Thoracic aorta (tissue), 2 donors: Measurements from ENCODE around the gene CD84. TPM values are rescaled to one million over a fixed set of nuclear protein-coding genes. Genes with fewer than 3 reads are reported as not detected.
"Not testable (repeated sequence)": the region's sequence is repeated elsewhere in the genome, so short reads cannot be mapped to it uniquely, and the experiment has no call there.

ENCODE experiments used
- ATAC-seq: fragments of 150-250 bp; one replicate; pipeline ENCODE4 v1.8.0; 2017; ENCODE audit warnings: low read depth; ENCODE audit not compliant: insufficient number of reproducible peaks, low FRiP score
- DNase-seq: peaks from one replicate; pipeline ENCODE4 v3.0.0-alpha.2; 2020; ENCODE audit warnings: low spot score
- H3K27ac ChIP-seq, 2 donors: fragments of 200-600 bp; sonication (generic); 1 replicate in 1 of 2; 2 replicates in 1 of 2; pipeline ENCODE4 v1.5.1; 2016; ENCODE audit warnings: mild to moderate bottlenecking in 2 of 2, moderate library complexity in 2 of 2
- H3K27me3 ChIP-seq: fragments of 200-600 bp; sonication (generic); replicated peaks from 2 replicates; pipeline ENCODE4 v1.6.0; 2016; ENCODE audit warnings: mild to moderate bottlenecking; ENCODE audit not compliant: insufficient read depth
- H3K36me3 ChIP-seq: fragments of 200-600 bp; sonication (generic); one replicate; pipeline ENCODE4 v1.5.1; 2016
- H3K4me1 ChIP-seq, 2 donors: fragments of 200-600 bp; sonication (generic); 1 replicate in 1 of 2; 2 replicates in 1 of 2; pipeline versions ENCODE4 v1.5.1 to v1.6.0; 2016; ENCODE audit warnings: low read depth in 2 of 2, mild to moderate bottlenecking in 1 of 2; ENCODE audit not compliant: control insufficient read depth in 1 of 2
- H3K4me3 ChIP-seq: fragments of 200-600 bp; sonication (generic); 2 replicates; pipeline ENCODE4 v1.5.1; 2016; ENCODE audit warnings: mild to moderate bottlenecking
- H3K9me3 ChIP-seq: fragments of 200-600 bp; sonication (generic); 2 replicates; pipeline ENCODE4 v1.5.1; 2016
- total RNA-seq, 2 donors: library from RNA; depleted of rRNA; stranded (reverse); fragments of >200 nt; gene quantifications; one replicate each; pipeline versions ENCODE4 v1.1.0 to v1.2.3, GENCODE V29; 2016
- TF ChIP-seq, protein P1 (sequence below): fragments of 200-600 bp; sonication (generic); IDR thresholded peaks from one replicate; pipeline ENCODE4 v1.5.1; 2019; ENCODE audit warnings: antibody characterized with exemption

Gene CD84
- total RNA-seq, 2 donors from 2014 or later = 11.6 to 12.7 TPM

DNA sequence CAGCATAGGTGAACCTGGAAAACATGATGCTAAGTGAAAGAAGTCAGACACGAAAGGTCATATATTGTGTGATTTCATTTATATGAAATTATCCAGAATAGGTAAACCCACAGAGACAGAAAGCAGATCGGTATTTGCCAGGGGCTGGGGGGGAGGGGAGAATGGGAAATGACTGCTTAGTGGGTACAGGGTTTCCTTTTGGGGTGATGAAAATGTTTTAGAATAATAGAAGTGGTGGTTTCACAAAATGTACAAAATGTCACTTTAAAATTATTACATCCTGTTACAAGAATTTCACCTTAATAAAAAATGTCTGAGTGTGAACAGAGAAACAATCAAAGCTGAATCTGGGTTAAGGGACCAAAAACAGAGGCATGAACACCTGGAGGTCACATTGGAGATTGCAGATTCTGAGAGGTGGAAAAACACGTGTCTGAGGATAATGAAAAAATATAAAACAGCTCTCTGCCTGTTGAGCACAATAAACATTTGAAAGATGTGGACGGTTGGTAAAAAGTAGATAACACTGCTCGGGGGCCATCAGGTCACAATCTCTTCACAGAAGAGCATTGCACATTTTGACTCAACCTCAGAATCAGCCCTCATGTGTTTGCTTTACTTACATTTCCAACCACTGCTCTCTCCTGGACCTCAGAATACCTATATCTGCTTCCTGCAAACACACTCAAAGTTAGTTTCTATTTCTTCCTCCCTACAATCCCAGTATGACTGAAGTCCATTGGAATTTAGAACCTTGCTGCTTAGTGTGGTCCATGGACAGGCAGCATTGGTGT, 59.5 kb downstream of the CD84 start:
- Histone ChIP-seq H3K27ac (no peak overlapping the region), H3K36me3 (no peaks in the 10 kb centered on the region), H3K27me3 (no peaks in the 10 kb centered on the region), H3K4me1 (no peaks in the 10 kb centered on the region), H3K4me3 (no peak overlapping the region), H3K9me3 (no peaks in the 10 kb centered on the region)
- DNase-seq (no peak), ATAC-seq (no peak)
- TF ChIP-seq, protein P1, sequence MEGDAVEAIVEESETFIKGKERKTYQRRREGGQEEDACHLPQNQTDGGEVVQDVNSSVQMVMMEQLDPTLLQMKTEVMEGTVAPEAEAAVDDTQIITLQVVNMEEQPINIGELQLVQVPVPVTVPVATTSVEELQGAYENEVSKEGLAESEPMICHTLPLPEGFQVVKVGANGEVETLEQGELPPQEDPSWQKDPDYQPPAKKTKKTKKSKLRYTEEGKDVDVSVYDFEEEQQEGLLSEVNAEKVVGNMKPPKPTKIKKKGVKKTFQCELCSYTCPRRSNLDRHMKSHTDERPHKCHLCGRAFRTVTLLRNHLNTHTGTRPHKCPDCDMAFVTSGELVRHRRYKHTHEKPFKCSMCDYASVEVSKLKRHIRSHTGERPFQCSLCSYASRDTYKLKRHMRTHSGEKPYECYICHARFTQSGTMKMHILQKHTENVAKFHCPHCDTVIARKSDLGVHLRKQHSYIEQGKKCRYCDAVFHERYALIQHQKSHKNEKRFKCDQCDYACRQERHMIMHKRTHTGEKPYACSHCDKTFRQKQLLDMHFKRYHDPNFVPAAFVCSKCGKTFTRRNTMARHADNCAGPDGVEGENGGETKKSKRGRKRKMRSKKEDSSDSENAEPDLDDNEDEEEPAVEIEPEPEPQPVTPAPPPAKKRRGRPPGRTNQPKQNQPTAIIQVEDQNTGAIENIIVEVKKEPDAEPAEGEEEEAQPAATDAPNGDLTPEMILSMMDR = no peak

DNA sequence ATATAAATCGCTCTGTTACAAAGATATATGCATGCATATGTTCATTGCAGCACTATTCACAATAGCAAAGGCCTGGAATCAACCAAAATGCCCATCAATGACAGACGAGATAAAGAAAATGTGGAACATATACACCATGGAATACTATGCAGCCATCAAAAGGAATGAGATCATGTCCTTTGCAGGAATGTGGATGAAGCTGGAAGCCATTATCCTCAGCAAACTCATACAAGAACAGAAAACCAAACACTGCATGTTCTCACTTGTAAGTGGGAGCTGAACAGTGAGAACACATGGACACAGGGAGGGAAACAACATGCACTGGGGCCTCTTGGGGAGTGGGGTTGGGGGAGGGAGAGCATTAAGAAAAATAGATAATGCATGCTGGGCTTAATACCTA, 61.8 kb downstream of the CD84 start:
- ATAC-seq, DNase-seq, H3K4me1 ChIP-seq, H3K9me3 ChIP-seq, H3K27ac ChIP-seq, H3K4me3 ChIP-seq, H3K36me3 ChIP-seq, H3K27me3 ChIP-seq: not testable (repeated sequence)

DNA sequence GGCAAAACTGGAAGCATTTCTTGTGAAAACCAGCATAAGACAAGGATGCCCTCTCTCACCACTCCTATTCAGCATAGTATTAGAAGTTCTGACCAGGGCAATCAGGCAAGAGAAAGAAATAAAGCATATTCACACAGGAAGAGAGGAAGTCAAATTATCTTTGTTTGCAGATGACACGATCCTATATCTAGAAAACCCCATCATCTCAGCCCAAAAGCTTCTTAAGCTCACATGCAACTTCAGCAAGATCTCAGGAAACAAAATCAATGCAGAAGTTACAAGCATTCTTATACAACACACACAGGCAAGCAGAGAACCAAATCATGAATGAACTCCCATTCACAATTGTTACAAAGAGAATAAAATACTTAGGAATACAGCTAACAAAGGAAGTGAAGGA, 63.4 kb downstream of the CD84 start:
- H3K36me3 ChIP-seq, DNase-seq, H3K27ac ChIP-seq, H3K9me3 ChIP-seq, ATAC-seq, H3K27me3 ChIP-seq, H3K4me1 ChIP-seq, H3K4me3 ChIP-seq: not testable (repeated sequence)

DNA sequence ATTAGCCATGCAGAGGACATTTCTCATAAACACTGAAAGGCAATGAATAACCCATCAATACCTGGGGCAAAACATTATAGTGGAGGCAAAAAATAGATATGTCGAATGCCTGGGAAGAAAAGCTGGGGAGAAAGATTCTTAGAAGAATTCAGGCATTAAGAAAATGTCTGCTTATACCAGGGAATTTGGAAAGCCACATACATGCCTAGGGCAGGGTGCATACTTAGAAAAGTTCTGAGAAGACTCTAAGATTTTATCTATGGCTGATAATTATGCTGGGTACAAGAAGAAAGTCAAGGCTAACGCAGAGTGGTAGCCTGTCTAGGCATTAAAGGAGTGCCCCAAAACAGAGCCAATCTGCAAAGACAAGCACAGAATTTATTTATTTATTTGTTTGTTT, 74.6 kb downstream of the CD84 start:
- H3K36me3 ChIP-seq = no peaks in the 10 kb centered on the region
- TF ChIP-seq, protein P1 = no peak
- no peak overlapping the region for H3K27ac ChIP-seq
- H3K9me3 ChIP-seq = peaks cover under 1% of the 10 kb centered on the region
- no peaks in the 10 kb centered on the region for H3K4me1 ChIP-seq
- ATAC-seq (no peak), DNase-seq (no peak)
- H3K27me3 ChIP-seq = no peaks in the 10 kb centered on the region
- no peak overlapping the region for H3K4me3 ChIP-seq

DNA sequence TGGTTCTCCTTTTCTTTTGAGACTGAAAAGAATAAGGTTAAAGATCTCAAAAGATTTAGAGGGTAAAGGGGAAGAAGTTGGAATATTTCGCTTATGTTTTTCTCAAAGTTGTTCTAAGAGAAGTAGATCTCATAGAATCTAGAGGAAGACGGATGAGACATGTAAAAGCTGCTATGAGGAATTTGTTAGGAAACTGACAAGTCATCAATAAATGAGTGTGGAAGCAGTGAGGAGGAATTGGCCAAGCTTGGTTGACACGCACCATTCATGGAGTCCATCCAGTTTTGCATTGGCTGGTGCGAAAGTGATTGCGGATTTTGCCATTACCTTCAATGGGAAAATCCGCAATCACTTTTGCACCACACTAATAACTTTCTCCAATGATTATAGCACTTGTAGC, 76.2 kb downstream of the CD84 start:
- no peaks in the 10 kb centered on the region for H3K27me3 ChIP-seq
- no peak for DNase-seq
- no peak for ATAC-seq
- no peaks in the 10 kb centered on the region for H3K4me1 ChIP-seq
- TF ChIP-seq, protein P1 = no peak
- no peak overlapping the region for H3K27ac ChIP-seq
- no peak overlapping the region for H3K4me3 ChIP-seq
- H3K9me3 ChIP-seq = peaks cover 3% of the 10 kb centered on the region
- H3K36me3 ChIP-seq = no peaks in the 10 kb centered on the region

DNA sequence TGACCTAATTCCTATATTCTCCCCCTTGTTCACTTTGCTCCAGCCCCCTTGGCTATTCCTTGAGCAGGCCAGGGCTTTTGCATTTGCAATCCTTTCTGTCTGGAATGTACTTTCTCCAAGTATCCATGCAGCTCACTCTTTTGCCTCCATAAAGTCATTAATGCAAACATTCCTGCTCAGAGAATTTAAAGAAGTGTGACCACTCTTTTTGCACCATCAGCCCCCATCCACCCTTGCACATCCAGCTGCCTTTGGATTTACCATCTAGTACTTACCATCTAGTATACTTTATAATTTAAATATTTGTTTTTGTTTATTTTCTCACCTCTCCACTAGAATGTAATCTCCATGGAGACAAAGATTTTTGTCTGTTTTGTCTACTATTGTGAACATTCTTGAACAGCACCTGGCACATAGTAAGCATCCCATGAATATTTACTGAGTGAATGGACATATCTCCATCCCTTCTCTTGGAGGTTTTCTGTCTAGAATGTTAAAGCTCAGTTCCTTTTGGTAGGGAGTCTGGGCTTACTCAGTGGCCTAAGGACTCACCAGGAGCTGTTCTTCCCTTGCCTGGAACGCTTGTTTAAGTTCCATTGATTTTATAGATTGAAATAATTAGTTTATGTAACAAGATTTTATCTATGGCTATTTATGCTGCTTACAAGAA, 78.8 kb downstream of the CD84 start:
- Histone ChIP-seq H3K27me3 (no peaks in the 10 kb centered on the region), H3K27ac (no peak overlapping the region), H3K4me1 (no peaks in the 10 kb centered on the region), H3K9me3 (peaks cover 3% of the 10 kb centered on the region), H3K36me3 (no peaks in the 10 kb centered on the region), H3K4me3 (no peak overlapping the region)
- TF ChIP-seq, protein P1 = no peak
- no peak for ATAC-seq
- no peak for DNase-seq
